ENCODE data around the gene OR2D3. TPM values are rescaled to one million over a fixed set of nuclear protein-coding genes. Genes with fewer than 3 reads are reported as not detected.
"Not testable (repeated sequence)": the region's sequence is repeated elsewhere in the genome, so short reads cannot be mapped to it uniquely, and the experiment has no call there.

OR2D3 gene
- total and polyA plus RNA-seq, 10 donors: not detected

DNA sequence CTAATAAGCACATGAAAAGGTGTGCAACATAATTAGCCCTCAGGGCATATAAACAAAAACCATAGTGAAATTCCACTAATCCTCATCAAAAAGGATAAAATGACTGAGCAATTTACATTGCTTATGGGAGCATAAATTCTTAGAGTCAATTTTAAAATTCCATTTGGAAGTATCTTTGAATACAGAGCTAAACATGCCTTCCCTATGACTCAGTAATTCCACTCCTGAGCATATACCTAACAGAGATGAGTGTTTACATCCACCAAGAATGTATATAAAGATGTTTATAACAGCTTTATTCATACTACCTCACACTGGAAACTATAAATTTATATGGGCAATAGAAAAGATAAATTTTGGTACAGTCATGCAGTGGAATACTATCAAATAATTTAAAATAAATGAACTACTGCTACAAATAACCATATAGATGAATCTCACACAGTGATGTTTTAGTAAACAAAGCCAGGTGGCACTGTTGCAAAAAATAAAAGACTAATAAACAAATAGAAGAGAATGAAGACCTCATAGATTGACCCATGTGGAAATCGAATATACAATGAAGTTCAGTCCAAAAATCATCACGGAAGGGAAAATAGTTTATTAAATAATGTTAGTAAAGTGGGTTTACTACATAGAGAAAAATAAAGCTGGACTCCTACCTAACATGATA is 20.3 kb upstream of the OR2D3 start:
- H3K36me3 ChIP-seq: no peaks in the 10 kb centered on the region
- H3K4me3 ChIP-seq: no peak overlapping the region
- no peaks in the 10 kb centered on the region for H3K27me3 ChIP-seq (replicated peaks in 1 of 7)
- H3K4me1 ChIP-seq: no peaks in the 10 kb centered on the region
- no peak overlapping the region for H3K27ac ChIP-seq
- TF ChIP-seq CTCF (IDR thresholded peaks at IDR 0.05 in 8 of 11, conservative IDR thresholded peaks at IDR 0.05 in 3 of 11) (no peak), POLR2A (IDR thresholded peaks at IDR 0.05) (no peak), POLR2AphosphoS5 (IDR thresholded peaks at IDR 0.05) (no peak)
- DNase-seq: no peak
- 50 to 77% (median 63%) methylated on average over 2 of the region's 2 CpGs for WGBS, 5 donors
- H3K9me3 ChIP-seq: no peaks in the 10 kb centered on the region
- intact Hi-C loops (cut with DNase I; ENCODE audit: low total_unique reads): no loop called here

GRCh38 chr11:6904804-6905203 is 16.0 kb upstream of the OR2D3 start:
- H3K27me3 ChIP-seq (replicated peaks in 1 of 7); H3K36me3 ChIP-seq; H3K4me3 ChIP-seq; intact Hi-C loops (cut with DNase I; ENCODE audit: low total_unique reads); DNase-seq; H3K27ac ChIP-seq; H3K9me3 ChIP-seq; H3K4me1 ChIP-seq: not testable (repeated sequence)
- WGBS, 5 donors: 79 to 94% (median 86%) methylated on average over 11 to 13 of the region's 13 CpGs

GRCh38 chr11:6911378-6911777 is 9.4 kb upstream of the OR2D3 start:
- no peaks in the 10 kb centered on the region for H3K4me1 ChIP-seq
- H3K9me3 ChIP-seq: no peaks in the 10 kb centered on the region
- TF ChIP-seq POLR2A (IDR thresholded peaks at IDR 0.05): no peak
- no peak for TF ChIP-seq CTCF (IDR thresholded peaks at IDR 0.05 in 8 of 11, conservative IDR thresholded peaks at IDR 0.05 in 3 of 11)
- TF ChIP-seq POLR2AphosphoS5 (IDR thresholded peaks at IDR 0.05): no peak
- intact Hi-C loops (cut with DNase I; ENCODE audit: low total_unique reads): no loop called here
- DNase-seq: no peak
- WGBS, 5 donors: 89 to 96% (median 95%) methylated on average over 3 of the region's 3 CpGs
- H3K27ac ChIP-seq: no peak overlapping the region
- no peaks in the 10 kb centered on the region for H3K27me3 ChIP-seq (replicated peaks in 1 of 7)
- H3K36me3 ChIP-seq: no peaks in the 10 kb centered on the region
- no peak overlapping the region for H3K4me3 ChIP-seq

DNA sequence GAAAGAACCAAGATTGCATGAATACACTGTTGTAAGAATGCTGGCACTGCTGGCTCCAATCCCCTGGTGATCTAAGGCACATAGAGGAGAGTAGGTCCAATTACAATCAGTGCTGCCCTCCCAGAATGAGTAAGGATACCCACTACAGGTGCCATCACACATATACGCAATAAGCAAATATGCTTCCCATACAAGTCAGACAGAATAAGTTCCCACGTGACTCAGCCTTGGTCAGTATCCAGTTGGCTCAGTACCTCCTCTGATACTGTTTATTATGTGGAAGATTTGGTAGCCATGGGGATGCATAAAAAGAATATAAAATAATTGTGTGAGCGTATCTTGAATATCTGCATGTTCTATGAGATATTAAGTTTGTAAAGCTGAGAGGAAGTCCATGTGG is 8.9 kb upstream of the OR2D3 start:
- Histone ChIP-seq H3K27me3 (replicated peaks in 1 of 7) (no peaks in the 10 kb centered on the region), H3K36me3 (no peaks in the 10 kb centered on the region), H3K27ac (no peak overlapping the region), H3K4me3 (no peak overlapping the region), H3K4me1 (no peaks in the 10 kb centered on the region), H3K9me3 (no peaks in the 10 kb centered on the region)
- WGBS, 5 donors: 78 to 87% (median 84%) methylated on average over 3 of the region's 3 CpGs
- intact Hi-C loops (cut with DNase I; ENCODE audit: low total_unique reads): no loop called here
- no peak for DNase-seq
- TF ChIP-seq POLR2AphosphoS5 (IDR thresholded peaks at IDR 0.05): no peak

- Histone ChIP-seq H3K9me3 (peaks cover 0 to 6% (median 4%) of the 10 kb centered on the region in 8 donors), H3K36me3 (no peaks in the 10 kb centered on the region), H3K4me1 (no peaks in the 10 kb centered on the region), H3K27me3 (replicated peaks in 1 of 7) (peaks cover 0 to 7% (median 0%) of the 10 kb centered on the region in 7 donors), H3K4me3 (no peak overlapping the region), H3K27ac (no peak overlapping the region)
- intact Hi-C loops (cut with DNase I; ENCODE audit: low total_unique reads): no loop called here
- no peak for TF ChIP-seq POLR2A (IDR thresholded peaks at IDR 0.05)
- no peak for TF ChIP-seq CTCF (IDR thresholded peaks at IDR 0.05 in 8 of 11, conservative IDR thresholded peaks at IDR 0.05 in 3 of 11)
- no peak for TF ChIP-seq POLR2AphosphoS5 (IDR thresholded peaks at IDR 0.05)
- WGBS, 5 donors: 24 to 66% (median 54%) methylated on average over 2 of the region's 2 CpGs
- DNase-seq: no peak
Measured at GRCh38 chr11:6919698-6920097, 1.1 kb upstream of the OR2D3 start.

All from spleen (tissue), 11 donors.